Nephron (organoid): Measurements from ENCODE around the gene RNF31.
"Not testable (repeated sequence)": the region's sequence is repeated elsewhere in the genome, so short reads cannot be mapped to it uniquely, and the experiment has no call there.

Experiments used
- H3K27ac Mint-ChIP-seq, 3 experiments: 2 replicates each; pipeline ENCODE4 v1.8.0; 2020; ENCODE audit warnings: mixed read lengths in 3 of 3, mild to moderate bottlenecking in 2 of 3, moderate library complexity in 1 of 3
- H3K27me3 Mint-ChIP-seq: 2 replicates; pipeline ENCODE4 v1.8.0; 2021; ENCODE audit warnings: low read depth, mild to moderate bottlenecking, moderate library complexity, mixed read lengths
- H3K36me3 Mint-ChIP-seq: 2 replicates; pipeline ENCODE4 v1.8.0; 2020; ENCODE audit warnings: low read depth, mixed read lengths
- H3K4me1 Mint-ChIP-seq: 2 replicates; pipeline ENCODE4 v1.8.0; 2020; ENCODE audit warnings: mixed read lengths
- H3K4me3 Mint-ChIP-seq, 3 experiments: 2 replicates each; pipeline ENCODE4 v1.8.0; 2020; ENCODE audit warnings: mild to moderate bottlenecking in 3 of 3, mixed read lengths in 3 of 3, moderate library complexity in 2 of 3
- H3K9me3 Mint-ChIP-seq: 2 replicates; pipeline ENCODE4 v1.8.0; 2020; ENCODE audit warnings: mixed read lengths
- CTCF ChIP-seq, 3 experiments: fragments of 200-600 bp; sonication (generic); IDR thresholded peaks; one replicate each; pipeline ENCODE4 v1.5.0; 2021; ENCODE audit warnings: antibody characterized with exemption in 3 of 3; ENCODE audit not compliant: unreplicated experiment in 3 of 3

The RNF31 gene

GRCh38 chr14:24198814-24199524 lies 51.7 kb downstream of the RNF31 start:
- Mint-ChIP-seq H3K27ac (peak overlapping the region in 2 of 3 experiments; percentile 17 to 41), H3K27me3 (no peaks in the 10 kb centered on the region), H3K4me1 (peaks cover 34% of the 10 kb centered on the region), H3K36me3 (peaks cover 46% of the 10 kb centered on the region), H3K4me3 (peak overlapping the region; percentile 39 to 68 (median 64)), H3K9me3 (peaks cover 7% of the 10 kb centered on the region)
- no peak for TF ChIP-seq CTCF (IDR thresholded peaks at IDR 0.05; ENCODE audit: unreplicated experiment in 3 of 3)

GRCh38 chr14:24202538-24202937 lies 55.2 kb downstream of the RNF31 start:
- H3K4me3 Mint-ChIP-seq, H3K9me3 Mint-ChIP-seq, H3K4me1 Mint-ChIP-seq, H3K27ac Mint-ChIP-seq, H3K27me3 Mint-ChIP-seq: not testable (repeated sequence)
- H3K36me3 Mint-ChIP-seq, result peaks cover 77% of the 10 kb centered on the region

- H3K9me3 Mint-ChIP-seq, H3K4me3 Mint-ChIP-seq, H3K4me1 Mint-ChIP-seq, H3K27me3 Mint-ChIP-seq, H3K27ac Mint-ChIP-seq: not testable (repeated sequence)
- H3K36me3 Mint-ChIP-seq, result peaks cover 84% of the 10 kb centered on the region
Observed at GRCh38 chr14:24203249-24203886, 56.1 kb downstream of the RNF31 start.

GRCh38 chr14:24204163-24205146 lies 57.2 kb downstream of the RNF31 start:
- Mint-ChIP-seq H3K27me3 (no peaks in the 10 kb centered on the region), H3K36me3 (peaks cover 79% of the 10 kb centered on the region), H3K4me1 (no peaks in the 10 kb centered on the region), H3K9me3 (peaks cover 7% of the 10 kb centered on the region), H3K27ac (no peak overlapping the region), H3K4me3 (no peak overlapping the region)
- TF ChIP-seq CTCF (IDR thresholded peaks at IDR 0.05; ENCODE audit: unreplicated experiment in 3 of 3), result no peak

- H3K9me3 Mint-ChIP-seq, result peaks cover 7% of the 10 kb centered on the region
- peaks cover 80% of the 10 kb centered on the region for H3K36me3 Mint-ChIP-seq
- no peaks in the 10 kb centered on the region for H3K27me3 Mint-ChIP-seq
- H3K4me1 Mint-ChIP-seq, result no peaks in the 10 kb centered on the region
- no peak overlapping the region for H3K27ac Mint-ChIP-seq
- TF ChIP-seq CTCF (IDR thresholded peaks at IDR 0.05; ENCODE audit: unreplicated experiment in 3 of 3), result no peak
- H3K4me3 Mint-ChIP-seq, result no peak overlapping the region
Observed at GRCh38 chr14:24206260-24207103, 59.2 kb downstream of the RNF31 start.

- H3K27me3 Mint-ChIP-seq, result no peaks in the 10 kb centered on the region
- H3K27ac Mint-ChIP-seq, result no peak overlapping the region
Observed at GRCh38 chr14:24207104-24207551, 59.8 kb downstream of the RNF31 start.

More at GRCh38 chr14:24207104-24207551, 59.8 kb downstream of the RNF31 start:
- no peak overlapping the region for H3K4me3 Mint-ChIP-seq
- H3K36me3 Mint-ChIP-seq, result peaks cover 77% of the 10 kb centered on the region
- peaks cover 7% of the 10 kb centered on the region for H3K9me3 Mint-ChIP-seq
- TF ChIP-seq CTCF (IDR thresholded peaks at IDR 0.05; ENCODE audit: unreplicated experiment in 3 of 3), result no peak
- no peaks in the 10 kb centered on the region for H3K4me1 Mint-ChIP-seq
